Amniotic stem cell (primary cell): ENCODE results near the gene GP9.
"Not testable (repeated sequence)": the region's sequence is repeated elsewhere in the genome, so short reads cannot be mapped to it uniquely, and the experiment has no call there.

Source experiments
- DNase-seq: peaks from one replicate; lab custom pipeline; 2025; lab: John Stamatoyannopoulos, UW

The GP9 gene

DNA sequence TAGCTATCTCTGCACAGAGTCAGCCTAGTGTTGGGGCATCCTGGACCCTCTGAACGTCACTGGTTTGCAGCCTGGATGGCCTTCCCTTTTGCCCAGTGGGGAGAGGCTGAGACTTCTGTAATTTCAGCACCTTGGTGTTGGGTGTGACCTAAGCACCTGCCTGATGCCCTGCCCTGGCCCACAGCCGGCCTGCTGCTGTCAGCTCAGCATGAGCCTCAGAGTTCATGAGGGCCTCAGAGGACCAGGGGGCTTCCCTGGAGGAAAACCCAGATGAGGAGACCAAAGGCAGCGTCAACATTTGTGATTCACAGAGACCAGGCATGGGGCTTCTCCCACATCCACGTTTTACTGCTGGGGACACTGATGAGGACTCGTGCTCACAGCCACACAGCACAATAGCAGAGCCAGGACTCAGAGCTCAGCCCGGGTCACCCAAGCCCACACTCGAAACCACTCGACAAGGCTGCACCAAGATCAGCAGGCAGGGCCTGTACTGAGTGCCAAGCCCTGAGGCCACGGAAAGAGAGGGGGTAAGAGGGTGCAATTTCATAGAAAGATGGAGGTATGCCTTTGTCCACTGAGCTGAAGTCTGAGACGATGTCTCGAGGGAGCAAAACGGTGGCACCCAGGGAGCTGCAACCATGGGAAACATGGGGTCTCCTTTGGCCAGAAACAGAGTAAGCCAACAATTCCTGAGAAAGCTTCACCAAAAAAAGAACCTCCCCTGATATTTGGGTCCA, 9.9 kb upstream of the GP9 start:
- no peak for DNase-seq

DNA sequence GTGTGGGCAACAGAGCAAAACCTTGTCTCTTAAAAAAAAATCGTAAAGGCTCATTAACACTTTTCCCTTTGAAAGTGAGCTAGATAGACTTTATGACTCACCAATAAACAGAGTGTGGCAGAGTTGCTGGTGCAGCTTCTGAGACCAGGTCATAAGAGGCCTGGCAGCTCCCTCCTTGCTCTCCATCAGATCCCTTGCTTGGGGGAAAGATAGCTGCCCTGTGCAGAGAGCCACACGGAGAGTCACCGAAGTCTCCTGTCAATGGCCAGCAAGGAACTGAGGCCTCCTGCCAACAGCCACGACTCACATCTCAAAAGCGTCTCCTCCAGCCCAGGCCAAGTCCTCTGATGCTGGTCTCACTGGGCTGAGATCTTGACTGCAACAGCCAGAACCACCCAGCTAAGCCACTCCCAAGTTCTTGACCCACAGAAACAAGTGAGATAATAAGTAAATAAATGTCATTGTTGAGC, 8.7 kb upstream of the GP9 start:
- DNase-seq: no peak

- no peak for DNase-seq
These were observed 7.9 kb upstream of the GP9 start for GRCh38 chr3:129052675-129053074.

GRCh38 chr3:129054605-129055104, 5.9 kb upstream of the GP9 start:
- DNase-seq: no peak

DNA sequence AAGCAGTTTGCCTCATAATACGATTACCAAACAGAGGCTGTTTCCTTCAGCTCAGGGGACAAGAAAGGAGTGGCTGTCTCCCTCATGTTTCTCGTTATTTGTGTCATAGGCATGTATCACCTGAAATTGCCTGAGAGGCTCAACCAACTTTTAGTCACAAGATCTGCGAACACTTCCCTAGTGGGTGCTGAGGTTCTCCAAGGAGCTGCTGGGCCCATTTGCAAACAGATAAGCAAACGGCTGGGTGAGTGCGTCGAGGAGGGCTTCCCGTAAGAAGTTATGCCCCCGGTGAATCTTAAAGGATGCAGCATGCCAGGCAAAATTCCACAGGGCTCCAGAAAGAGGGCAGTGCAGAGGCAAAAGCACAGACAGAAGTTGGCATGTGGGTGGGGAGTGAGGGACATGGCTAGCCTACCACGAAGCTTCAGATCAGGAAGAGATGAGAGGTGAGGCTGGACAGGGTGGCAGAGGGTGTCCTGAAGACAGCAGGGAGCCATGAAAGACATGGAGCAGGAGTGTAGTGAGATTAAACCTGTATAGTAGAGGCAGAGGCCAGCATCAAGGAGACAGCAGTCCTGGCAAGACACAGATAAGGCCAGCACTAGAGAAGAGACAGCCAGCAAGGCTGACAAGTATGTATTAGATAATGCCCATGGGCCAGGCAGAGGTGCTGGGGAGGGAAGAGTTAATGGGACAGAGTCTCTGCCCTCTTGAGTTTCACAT, 4.0 kb upstream of the GP9 start:
- DNase-seq: no peak

GRCh38 chr3:129057249-129057648, 3.3 kb upstream of the GP9 start:
- DNase-seq: no peak

GRCh38 chr3:129058441-129059200, 2.0 kb upstream of the GP9 start:
- DNase-seq: no peak

GRCh38 chr3:129059311-129059958, 1.1 kb upstream of the GP9 start:
- no peak for DNase-seq

- DNase-seq: no peak
These were observed 676 bp downstream of the GP9 start for GRCh38 chr3:129061023-129061887.

- no peak for DNase-seq
These were observed 1.6 kb downstream of the GP9 start for GRCh38 chr3:129061888-129062834.

DNA sequence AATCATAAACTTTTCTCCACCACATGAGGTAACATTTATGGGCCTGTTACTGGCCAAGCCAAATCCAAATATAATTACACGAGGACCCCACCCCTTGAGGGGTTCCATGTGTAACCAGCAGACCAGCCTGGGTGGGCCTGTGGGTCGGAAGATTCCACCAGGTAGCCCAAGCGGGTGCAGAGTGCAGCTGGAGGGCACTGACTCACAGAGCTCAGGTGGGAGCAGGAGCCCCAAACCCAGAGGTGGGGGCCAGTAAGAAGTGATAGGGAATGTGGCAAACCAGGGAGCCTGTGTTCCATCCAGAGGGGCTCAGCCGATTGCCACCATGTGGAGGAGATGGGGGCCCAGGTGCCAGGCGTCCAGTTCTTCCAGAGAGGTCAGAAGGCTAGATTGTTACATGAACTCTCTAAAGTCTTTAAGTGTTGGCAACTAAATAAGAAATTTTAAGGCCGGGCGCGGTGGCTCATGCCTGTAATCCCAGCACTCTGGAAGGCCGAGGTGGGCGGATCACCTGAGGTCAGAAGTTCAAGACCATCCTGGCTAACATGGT, 2.6 kb downstream of the GP9 start:
- DNase-seq: no peak

GRCh38 chr3:129063841-129064482, 3.4 kb downstream of the GP9 start:
- DNase-seq: no peak

- no peak for DNase-seq
These were observed 4.6 kb downstream of the GP9 start for GRCh38 chr3:129065016-129065719.

GRCh38 chr3:129065720-129066073, 5.1 kb downstream of the GP9 start:
- DNase-seq: no peak

DNA sequence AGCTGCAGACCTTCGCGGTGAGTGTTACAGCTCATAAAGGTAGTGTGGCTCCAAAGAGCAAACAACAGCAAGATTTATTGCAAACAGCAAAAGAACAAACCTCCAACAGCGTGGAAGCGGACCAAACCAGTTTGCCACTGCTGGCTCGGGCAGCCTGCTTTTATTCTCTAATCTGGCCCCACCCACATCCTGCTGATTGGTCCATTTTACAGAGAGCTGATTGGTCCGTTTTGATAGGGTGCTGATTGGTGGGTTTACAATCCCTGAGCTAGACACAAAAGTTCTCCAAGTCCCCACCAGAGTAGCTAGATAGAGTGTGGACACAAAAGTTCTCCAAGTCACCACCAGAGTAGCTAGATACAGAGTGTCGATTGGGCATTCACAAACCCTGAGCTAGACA, 7.1 kb downstream of the GP9 start:
- not testable (repeated sequence) for DNase-seq

DNA sequence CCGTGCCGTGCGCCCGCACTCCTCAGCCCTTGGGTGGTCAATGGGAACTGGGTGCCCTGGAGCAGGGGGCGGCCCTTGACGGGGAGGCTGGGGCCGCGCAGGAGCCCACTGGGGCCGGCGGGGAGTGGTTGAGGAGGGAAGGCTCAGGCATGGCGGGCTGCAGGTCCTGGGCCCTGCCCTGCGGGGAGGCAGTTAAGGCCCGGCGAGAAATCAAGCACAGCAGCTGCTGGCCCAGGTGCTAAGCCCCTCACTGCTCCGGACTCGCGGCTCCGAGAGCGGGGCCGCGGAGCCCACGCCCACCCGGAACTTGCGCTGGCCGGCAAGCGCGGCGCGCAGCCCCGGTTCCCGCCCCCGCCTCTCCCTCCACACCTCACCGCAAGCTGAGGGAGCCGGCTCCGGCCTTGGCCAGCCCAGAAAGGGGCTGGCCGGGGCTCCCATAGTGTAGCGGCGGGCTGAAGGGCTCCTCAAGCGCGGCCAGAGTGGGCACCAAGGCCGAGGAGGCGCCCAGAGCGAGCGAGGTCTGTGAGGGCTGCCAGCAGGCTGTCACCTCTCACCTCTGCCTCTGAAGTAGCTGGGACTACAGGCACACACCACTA, 7.8 kb downstream of the GP9 start:
- no peak for DNase-seq

GRCh38 chr3:129069313-129070085, 8.9 kb downstream of the GP9 start:
- DNase-seq: not testable (repeated sequence)
